ENCODE measurements around the gene TMEM208.
A peak's percentile ranks its signal among the peaks of the same experiment; 100 is the strongest.

The TMEM208 gene

DNA sequence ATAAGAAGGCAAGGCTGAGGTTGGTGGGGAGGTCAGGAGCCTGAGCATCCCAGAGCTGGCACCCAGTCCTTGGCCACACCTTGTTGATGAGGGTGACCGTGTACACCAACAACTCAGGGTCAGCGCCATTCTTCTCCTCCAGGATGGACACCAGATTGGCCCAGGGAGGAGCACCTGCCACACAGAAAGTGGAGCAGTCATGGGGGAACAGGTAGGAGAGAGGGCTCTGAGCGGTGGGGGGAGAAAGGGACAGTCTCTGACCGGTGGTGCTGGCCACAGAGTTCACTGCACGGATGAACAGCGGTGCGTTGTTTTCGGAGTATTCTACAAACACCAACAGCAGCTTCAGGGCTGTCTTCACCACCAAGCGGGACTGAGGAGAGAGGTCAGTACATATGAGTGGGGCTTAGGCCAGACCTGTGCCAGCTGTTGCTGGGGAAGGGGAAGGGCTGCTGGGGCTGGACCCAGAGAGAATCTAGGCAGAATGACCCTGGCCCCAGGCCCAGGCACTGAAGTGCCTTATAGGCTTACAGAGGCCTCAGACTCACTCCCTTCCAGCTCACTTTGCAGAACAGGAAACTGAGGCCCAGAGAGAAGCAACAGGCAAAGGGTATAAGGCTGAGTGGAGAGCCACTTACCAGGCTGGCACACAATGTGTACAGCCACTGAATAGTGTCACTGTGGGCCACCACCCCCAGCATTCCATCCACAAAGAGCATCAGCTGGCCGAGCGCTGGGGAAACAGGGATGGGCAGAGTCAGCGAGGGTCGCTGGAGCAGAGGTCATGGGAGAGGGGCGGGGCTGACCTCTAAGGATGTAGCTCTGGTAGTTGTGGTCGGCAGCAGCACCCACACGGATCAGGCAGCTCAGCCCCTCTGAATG, 10.7 kb downstream of the TMEM208 start:
- DNase-seq, result no peak

- no peak for DNase-seq
Measured at GRCh38 chr16:67238278-67238575, 11.3 kb downstream of the TMEM208 start.

DNA sequence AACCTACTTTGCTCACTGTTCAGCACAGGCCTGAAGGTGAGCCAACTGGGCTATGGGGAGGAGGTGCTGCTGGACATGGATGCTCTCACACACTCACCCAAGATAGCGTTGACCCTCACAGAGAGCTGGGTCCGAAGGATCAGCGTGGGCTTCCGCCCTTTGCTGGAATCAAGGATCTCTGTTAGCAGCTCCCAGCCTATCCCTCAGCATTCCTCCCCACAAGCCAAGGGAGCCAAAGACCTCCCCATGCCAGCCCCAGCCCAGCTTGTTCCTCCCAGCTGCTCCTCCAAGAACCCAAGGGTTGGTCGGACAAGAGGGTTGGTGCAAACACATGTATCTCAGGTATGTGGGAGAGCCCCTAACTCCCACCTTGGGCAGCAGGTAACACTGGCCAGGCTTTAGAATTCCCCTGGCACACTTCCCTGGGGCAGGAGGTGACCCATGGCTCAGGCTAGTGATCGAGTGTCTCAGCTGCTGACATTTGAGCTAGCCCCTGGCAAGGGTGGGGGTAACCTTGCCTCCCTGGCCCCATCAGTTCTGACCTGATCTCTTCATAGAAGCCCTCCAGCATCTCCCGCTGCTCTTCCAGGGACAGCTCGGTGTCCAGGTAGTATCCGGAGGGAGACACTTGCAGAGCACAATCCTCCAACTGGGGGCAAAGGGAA, 12.0 kb downstream of the TMEM208 start:
- DNase-seq, result no peak

DNA sequence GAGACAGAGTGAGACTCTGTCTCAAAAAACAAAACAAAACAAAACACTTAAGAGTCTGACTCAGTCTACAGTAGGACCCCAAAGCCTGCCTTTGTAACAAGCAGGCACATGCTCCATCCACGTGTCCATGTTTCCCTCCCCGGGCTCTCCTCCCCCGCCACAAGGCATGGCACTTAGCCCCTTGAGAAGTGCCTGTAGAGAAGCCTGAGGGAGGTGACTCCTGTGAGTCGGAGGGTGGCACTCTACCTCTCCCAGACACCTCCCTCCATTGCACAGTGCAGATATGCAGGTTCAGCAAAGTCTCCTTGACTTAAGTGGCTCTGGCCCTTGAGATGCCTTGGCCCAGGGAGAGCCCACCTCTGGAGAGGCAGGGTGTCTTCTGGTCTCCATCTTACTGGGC, 13.6 kb downstream of the TMEM208 start:
- no peak for DNase-seq

DNA sequence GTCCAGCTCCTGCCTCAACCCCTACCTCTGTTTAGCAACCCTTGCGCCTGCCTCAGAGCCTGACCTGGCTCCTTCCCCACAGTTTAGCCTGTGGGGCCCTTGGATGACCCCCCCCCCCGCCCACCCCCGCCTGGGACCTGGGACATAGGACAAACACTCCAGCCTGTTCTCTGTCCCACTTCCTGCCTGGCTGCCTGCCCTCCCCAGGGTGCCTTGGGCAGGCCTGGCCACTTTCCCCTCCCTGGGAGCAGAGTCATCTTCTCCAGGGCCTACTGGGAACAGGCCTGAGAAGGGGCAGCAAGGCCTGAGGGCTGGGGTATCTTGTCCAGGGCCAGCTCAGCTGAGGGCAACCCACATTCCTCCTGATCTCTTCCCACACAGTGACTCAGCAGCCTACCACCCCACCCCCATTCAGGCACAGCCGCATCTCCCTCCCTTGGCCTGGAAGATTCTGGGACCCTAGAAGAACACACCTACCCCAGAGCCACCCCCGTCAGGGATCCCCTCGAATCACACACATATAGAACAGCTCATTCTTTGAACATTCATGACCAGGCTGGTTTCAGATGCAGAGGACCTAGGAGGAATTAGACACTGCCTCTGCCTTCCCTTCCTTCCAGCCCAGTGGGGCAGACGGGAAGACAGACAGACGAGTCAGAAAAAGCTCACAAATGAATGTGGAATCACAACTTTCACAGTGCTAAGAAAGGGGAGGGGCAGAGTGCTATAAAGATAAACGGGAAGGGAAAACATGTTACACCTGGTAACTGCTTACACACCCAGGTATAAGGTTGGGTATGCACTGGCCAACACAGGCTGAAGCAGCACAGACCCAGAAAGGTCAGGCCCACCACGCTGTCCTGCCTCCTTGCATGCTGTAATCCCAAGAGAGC, 14.3 kb downstream of the TMEM208 start:
- DNase-seq, result peak; percentile 51

GRCh38 chr16:67242138-67242730, 15.3 kb downstream of the TMEM208 start:
- DNase-seq, result no peak

DNA sequence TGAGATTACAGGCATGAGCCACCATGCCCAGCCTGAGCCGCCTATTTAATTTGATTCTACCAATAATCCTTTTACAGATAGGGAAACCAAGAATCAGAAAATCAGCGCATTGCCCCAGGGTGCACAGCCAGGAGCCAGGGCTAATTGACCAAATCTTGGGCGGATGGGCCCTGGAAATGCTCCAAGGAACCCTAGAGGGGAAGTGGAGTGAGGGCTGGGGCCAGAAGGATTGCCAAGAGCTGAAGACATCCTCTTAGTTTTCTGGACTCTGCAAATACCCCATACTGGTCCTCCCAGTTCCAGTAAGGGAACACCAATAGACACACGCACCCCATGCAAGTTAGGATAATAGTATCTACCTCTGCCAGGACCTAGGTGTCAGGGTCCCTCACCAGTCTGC, 16.6 kb downstream of the TMEM208 start:
- DNase-seq, result no peak

DNA sequence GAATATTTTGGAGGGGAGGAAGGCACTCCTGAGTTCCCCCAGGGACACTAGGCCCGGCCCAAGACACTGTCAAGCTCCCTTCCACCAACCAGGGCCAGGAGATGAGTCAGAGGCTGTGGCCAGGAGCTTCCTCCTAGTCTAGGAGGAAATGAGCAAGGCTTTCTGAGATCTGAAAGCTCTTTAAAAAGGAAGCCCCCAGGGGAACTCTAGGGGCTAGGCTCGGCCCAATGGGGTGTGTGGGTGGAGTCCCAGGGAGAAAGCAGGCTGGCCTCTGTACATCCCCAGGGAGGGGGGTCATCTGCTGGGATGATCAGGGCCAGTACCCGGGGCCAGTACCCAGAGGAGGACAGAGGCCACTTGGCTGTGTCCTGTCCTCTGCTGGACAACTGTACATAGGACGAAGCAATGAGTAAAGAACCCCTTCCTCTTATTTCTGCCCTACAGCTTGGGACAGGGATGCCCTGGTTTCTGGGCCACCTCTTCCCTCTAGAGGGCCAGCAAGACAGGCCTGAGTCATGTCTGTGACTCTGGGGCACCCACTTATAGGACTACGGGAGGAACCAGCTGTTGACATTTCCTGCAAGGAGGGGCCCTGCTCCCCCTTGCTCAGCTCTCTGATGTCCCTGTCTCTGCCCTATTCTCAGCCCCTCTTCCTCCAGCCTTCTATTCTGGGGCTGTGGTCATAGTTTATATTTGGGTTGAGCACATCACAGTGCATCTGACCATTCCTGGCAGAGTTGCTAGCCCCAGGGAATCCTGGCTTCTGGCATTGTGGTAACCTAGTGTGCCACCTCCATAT, 17.7 kb downstream of the TMEM208 start:
- DNase-seq, result peak; percentile 57

GRCh38 chr16:67245186-67245585, 18.3 kb downstream of the TMEM208 start:
- no peak for DNase-seq

DNA sequence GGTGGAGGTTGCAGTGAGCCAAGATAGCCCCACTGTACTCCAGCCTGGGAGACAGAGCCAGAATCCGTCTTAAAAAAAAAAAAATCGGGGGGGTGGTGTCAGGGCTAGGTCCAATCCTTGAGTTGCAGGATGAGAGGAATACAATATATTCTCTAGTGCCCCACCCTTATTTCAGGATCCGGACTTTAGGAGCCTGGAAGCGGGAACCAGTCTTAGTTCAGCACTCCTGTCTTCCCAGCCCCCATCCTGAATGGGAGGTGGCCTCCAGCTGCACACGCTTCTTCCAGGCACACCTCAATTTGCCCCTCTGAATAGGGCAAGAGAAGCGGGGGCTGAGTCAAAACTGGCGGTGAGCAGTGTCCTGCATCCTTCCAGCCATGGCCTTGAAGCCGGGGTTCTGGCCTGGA, 18.7 kb downstream of the TMEM208 start:
- no peak for DNase-seq

GRCh38 chr16:67246081-67246755, 19.3 kb downstream of the TMEM208 start:
- peak; percentile 89 for DNase-seq

- peak; percentile 97 for DNase-seq
Measured at GRCh38 chr16:67246756-67247191, 19.8 kb downstream of the TMEM208 start.

DNA sequence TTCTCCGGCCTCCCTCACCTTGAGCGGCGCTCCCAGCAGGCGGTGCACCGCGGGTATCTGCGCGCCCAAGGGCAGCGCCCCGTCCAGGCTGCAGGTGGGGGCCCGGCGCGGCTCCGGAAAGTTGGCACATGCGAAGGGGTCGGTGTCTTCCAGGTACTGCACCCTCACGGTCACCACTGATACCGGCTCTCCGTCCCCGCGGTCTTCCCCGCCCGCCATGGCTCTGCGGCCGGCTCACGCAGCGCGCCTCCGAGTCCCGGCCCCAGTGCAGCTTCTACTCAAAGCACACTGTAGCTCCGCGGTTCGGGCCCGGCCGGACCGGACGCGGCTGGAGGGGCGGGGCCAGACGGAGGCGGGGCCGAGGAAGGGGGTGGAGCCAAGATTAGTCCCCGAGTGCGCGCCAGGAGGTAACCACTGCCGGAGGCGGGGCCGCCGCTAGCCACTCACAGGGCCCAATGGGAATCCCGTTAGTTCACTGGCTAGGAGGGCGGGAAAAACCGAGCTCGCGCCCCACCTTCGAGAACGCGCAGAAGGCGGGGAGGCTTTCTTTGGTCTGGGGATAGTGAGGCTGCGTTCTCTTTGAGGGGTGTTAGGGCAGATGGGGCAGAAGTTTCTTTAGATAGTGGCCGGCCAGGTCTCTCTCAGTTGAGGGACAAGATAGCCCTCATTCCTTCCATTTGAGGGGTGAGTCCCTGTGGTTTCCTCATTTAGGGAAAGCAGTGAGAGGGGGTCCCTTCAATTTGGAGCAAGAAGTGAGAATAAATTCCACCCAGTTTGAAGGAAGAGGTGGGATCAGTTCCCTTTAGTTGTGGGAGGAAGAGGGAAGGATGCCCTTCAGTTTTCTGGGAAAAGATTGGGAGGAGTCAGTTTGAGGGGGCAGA, 20.5 kb downstream of the TMEM208 start, which contains the start of gene FHOD1:
TSS of gene FHOD1 (minus strand) at position 290 of the 881 bp plus-strand sequence. CDS start at position 219, 71 bp downstream.
- peak; percentile 93 for DNase-seq

GRCh38 chr16:67248073-67248400, 21.1 kb downstream of the TMEM208 start:
- peak; percentile 53 for DNase-seq

GRCh38 chr16:67248401-67249177, 21.7 kb downstream of the TMEM208 start, which contains the start of gene SLC9A5:
SLC9A5 (plus strand) TSS chr16:67248979; CDS start chr16:67249015, 36 bp downstream.
- peak; percentile 49 for DNase-seq

DNA sequence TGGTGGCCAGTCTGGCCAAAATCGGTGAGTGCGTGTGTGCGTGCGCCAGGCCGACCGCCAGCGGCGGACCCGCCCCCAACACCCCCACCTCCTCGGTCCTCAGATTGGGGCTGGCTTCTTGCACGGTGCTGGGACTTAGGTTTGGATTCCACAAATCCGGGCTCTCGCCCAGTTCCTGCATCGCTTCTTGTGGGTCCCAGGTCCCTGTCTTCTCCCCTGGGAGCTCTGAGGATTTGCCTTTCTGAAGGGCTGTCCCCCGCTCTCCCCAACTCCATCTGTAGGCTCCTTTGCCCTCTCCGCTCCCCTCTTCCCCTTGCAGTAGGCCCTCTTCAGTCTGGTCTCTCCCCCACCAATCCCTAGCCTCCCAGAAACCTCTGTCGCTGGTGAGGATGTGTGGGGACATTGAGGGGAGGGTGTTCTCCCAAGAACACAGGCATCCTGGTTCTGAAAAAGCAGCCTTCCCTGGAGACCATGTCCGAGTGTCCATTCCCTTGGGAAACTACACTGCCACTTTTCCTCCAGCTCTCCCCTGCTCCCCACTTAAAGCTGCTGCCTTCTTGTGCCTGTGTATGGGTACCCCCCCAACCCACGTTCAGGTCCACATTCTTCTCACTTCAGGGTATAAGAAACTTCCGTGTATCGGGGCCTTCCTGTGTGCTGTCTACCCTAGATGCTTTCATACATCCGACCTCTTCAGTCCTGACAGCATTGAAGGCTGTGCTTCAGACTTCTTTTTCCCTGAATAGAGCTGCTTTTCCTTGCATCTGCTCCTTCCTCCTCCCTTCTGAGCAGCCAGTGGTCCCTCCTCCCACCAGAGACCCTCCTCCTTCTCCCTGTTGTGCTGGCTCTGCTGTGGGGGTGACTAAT, 22.5 kb downstream of the TMEM208 start:
- no peak for DNase-seq

GRCh38 chr16:67250045-67250327, 23.1 kb downstream of the TMEM208 start:
- no peak for DNase-seq

- DNase-seq, result no peak
Measured at GRCh38 chr16:67252609-67253497, 25.9 kb downstream of the TMEM208 start.
